ENCODE results near the gene SMARCC1. TPM values are rescaled to one million over a fixed set of nuclear protein-coding genes. Genes with fewer than 3 reads are reported as not detected.

The SMARCC1 gene
- total and polyA plus RNA-seq, 2 of the 4 experiments (the other 2 are of a cell fraction), result 18.6 to 39.6 TPM

DNA sequence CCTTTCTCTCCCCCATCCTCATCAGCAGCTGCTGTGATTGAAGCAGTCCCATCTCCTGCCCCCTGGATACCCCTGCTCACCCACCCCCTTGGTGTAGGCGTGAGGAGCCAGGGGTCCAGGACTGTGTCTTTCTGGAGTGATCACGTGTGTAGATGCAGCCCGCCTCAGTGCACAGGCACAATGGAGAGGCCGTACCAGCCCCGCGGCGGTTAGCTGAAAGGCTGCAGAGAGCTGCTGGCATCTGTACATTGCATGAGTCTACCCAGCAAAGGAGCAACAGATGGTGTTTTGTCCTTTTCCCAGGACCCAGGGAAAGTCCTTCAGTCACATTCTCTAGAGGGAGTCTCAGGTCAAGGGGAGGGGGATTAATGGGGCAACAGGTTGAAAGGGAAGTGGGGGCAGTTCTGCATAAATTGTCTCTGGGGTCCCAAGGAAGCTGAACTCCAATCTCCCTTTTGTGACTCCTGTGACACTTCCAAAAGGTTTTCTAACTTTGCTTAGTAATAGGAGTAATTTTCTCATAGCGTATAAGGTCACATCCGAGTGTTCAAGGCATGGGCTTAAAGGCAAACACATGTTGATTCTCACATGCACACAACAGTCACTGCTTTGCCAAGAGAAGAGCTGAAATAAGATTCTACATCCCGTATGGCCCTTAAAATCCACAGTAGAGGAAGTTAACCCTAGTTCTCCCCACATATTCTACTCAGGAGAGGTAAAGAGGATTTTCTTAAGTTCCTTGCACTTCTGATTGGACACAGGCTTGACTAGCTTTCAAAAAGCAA, 210.1 kb downstream of the SMARCC1 start (continued):
- TF ChIP-seq CHD1 (IDR thresholded peaks at IDR 0.05; ENCODE audit: low read depth, low read length) (no peak), MXI1 (IDR thresholded peaks at IDR 0.05; ENCODE audit: borderline replicate concordance, low read depth, low read length) (no peak), SMC3 (IDR thresholded peaks at IDR 0.05; ENCODE audit: low read depth, low read length) (no peak), MAZ (IDR thresholded peaks at IDR 0.05; ENCODE audit: borderline replicate concordance, low read depth, low read length) (no peak), RFX5 (IDR thresholded peaks at IDR 0.05; ENCODE audit: low read depth, low read length) (no peak), CEBPB (IDR thresholded peaks at IDR 0.05; ENCODE audit: low read depth, low read length) (no peak), FOS (IDR thresholded peaks at IDR 0.05; ENCODE audit: low read depth, low read length) (no peak)

DNA sequence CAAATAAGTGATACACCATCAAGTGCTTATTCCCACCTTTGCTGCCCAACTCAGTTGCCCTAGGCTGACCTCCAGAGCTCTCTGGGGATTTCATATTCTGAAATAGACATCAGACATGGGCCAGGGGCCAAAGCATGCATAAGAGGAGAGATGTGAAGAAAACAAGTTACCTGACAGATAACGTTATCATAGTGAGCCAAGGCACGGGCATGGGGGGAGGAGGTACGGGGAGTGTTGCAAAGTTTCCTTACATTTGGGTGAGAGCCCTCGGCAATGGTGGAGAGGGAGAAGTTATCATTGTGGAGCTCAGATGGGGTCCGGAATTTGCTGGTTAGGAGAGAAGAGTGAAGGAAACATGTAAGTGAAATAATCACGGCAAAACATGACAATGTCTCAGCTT, 212.8 kb downstream of the SMARCC1 start:
- no peak overlapping the region for H3K23ac ChIP-seq (ENCODE audit: low read depth, low read length)
- H4K20me1 ChIP-seq (ENCODE audit: insufficient read depth, low read length), result no peaks in the 10 kb centered on the region
- no peaks in the 10 kb centered on the region for H3K9me3 ChIP-seq (ENCODE audit: control insufficient read depth, insufficient read depth, low read length)
- H2BK20ac ChIP-seq (ENCODE audit: low read depth, low read length), result no peak overlapping the region
- H2AK9ac ChIP-seq (replicated peaks; ENCODE audit: low read depth, low read length, poor library complexity), result no peak overlapping the region
- POLR2A ChIA-PET (ENCODE audit: unreplicated experiment), result no interaction called here
- no peak overlapping the region for H3K9ac ChIP-seq (ENCODE audit: low read depth, low read length)
- H4K5ac ChIP-seq (ENCODE audit: low read depth, low read length), result no peak overlapping the region
- in situ Hi-C loops (cut with MboI; ENCODE audit: low sequenced_read_pairs) (no loop called here), dilution Hi-C loops (cut with HindIII; ENCODE audit: low sequenced_read_pairs, unreplicated experiment) (no loop called here), intact Hi-C loops (cut with micrococcal nuclease) (no loop called here)
- no peak overlapping the region for H3K27ac ChIP-seq (ENCODE audit: insufficient read depth, low read length)
- H3K79me1 ChIP-seq (ENCODE audit: low read depth in 1 of 2, low read length in 2 of 2), result no peaks in the 10 kb centered on the region
- no peaks in the 10 kb centered on the region for H3K36me3 ChIP-seq (ENCODE audit: control insufficient read depth, insufficient read depth, low read length)
- H3K14ac ChIP-seq (replicated peaks; ENCODE audit: low read depth, low read length), result no peak overlapping the region
- H2BK5ac ChIP-seq (ENCODE audit: low read depth, low read length, poor library complexity, severe bottlenecking), result no peak overlapping the region
- no peak for DNase-seq
- H3K4ac ChIP-seq (ENCODE audit: low read depth, low read length), result no peak overlapping the region
- H2AFZ ChIP-seq (replicated peaks; ENCODE audit: low read length, poor library complexity), result no peak overlapping the region
- no peak overlapping the region for H3K4me2 ChIP-seq (ENCODE audit: low read depth, low read length)
- no peak overlapping the region for H2AK5ac ChIP-seq (ENCODE audit: low read depth, low read length)
- no peak overlapping the region for H4K8ac ChIP-seq (ENCODE audit: low read depth in 2 of 2, low read length in 2 of 2)
- H3K4me3 ChIP-seq (ENCODE audit: insufficient read depth, low read depth, low read length), result no peak overlapping the region
- no peaks in the 10 kb centered on the region for H3K9me1 ChIP-seq (ENCODE audit: insufficient read depth, low read length)
- H3K27me3 ChIP-seq (ENCODE audit: control insufficient read depth, insufficient read depth, low read length), result peaks cover 66% of the 10 kb centered on the region
- BruUV-seq (replicated peaks), result no TSS peak
- H2BK15ac ChIP-seq (ENCODE audit: low read depth, low read length), result no peak overlapping the region
- H3K56ac ChIP-seq (ENCODE audit: extremely low read depth, insufficient read depth, low read length), result no peak overlapping the region
- no peaks in the 10 kb centered on the region for H3K4me1 ChIP-seq (ENCODE audit: control insufficient read depth, insufficient read depth, low read length)
- no peak overlapping the region for H3K18ac ChIP-seq (ENCODE audit: low read depth, low read length)
- WGBS, 2 experiments (ENCODE audit: extremely low coverage in 2 of 2, insufficient read length in 1 of 2), result 80% methylated on average over 4 of the region's 6 CpGs; no CpG with 5 or more reads in 1 of the 2 experiments
- no peak overlapping the region for H4K91ac ChIP-seq (ENCODE audit: insufficient read depth, low read depth, low read length)
- CTCF ChIA-PET, result no interaction called here
- no peak overlapping the region for H2BK120ac ChIP-seq (ENCODE audit: low read depth, low read length)
- ATAC-seq (ENCODE audit: low read depth), result no peak
- no peak for TF ChIP-seq POLR2A (IDR thresholded peaks at IDR 0.05; ENCODE audit: low read depth, low read length)
- TF ChIP-seq RAD21 (IDR thresholded peaks at IDR 0.05; ENCODE audit: low read length), result no peak
- TF ChIP-seq USF2 (IDR thresholded peaks at IDR 0.05; ENCODE audit: low read depth, low read length), result no peak
- TF ChIP-seq BHLHE40 (IDR thresholded peaks at IDR 0.05; ENCODE audit: low read depth, low read length), result no peak
- TF ChIP-seq RCOR1 (IDR thresholded peaks at IDR 0.05; ENCODE audit: insufficient replicate concordance, low read length), result no peak
- no peak for TF ChIP-seq RFX5 (IDR thresholded peaks at IDR 0.05; ENCODE audit: low read depth, low read length)
- no peak for TF ChIP-seq MAZ (IDR thresholded peaks at IDR 0.05; ENCODE audit: borderline replicate concordance, low read depth, low read length)
- TF ChIP-seq CTCF (conservative IDR thresholded peaks at IDR 0.05; ENCODE audit: low read depth, low read length), result no peak
- TF ChIP-seq SMC3 (IDR thresholded peaks at IDR 0.05; ENCODE audit: low read depth, low read length), result no peak
- no peak for TF ChIP-seq MAFK (IDR thresholded peaks at IDR 0.05; ENCODE audit: low read depth, low read length)
- no peak for TF ChIP-seq FOS (IDR thresholded peaks at IDR 0.05; ENCODE audit: low read depth, low read length)
